Glomerular endothelial cell (primary cell): Measurements from ENCODE around the gene NRIP3. TPM values are rescaled to one million over a fixed set of nuclear protein-coding genes. Genes with fewer than 3 reads are reported as not detected.

Source experiments
- DNase-seq: peaks from one replicate; pipeline ENCODE4 v3.0.0-alpha.2; 2011; ENCODE audit warnings: low read depth, low spot score; ENCODE audit errors: extremely low read depth
- total RNA-seq: library from RNA; depleted of rRNA; stranded (reverse); fragments of >200 nt; gene quantifications from 2 replicates; pipeline ENCODE4 v1.2.3, GENCODE V29; 2015

NRIP3 gene
- total RNA-seq, 1 donor from 2014 or later, result 8.4 TPM

DNA sequence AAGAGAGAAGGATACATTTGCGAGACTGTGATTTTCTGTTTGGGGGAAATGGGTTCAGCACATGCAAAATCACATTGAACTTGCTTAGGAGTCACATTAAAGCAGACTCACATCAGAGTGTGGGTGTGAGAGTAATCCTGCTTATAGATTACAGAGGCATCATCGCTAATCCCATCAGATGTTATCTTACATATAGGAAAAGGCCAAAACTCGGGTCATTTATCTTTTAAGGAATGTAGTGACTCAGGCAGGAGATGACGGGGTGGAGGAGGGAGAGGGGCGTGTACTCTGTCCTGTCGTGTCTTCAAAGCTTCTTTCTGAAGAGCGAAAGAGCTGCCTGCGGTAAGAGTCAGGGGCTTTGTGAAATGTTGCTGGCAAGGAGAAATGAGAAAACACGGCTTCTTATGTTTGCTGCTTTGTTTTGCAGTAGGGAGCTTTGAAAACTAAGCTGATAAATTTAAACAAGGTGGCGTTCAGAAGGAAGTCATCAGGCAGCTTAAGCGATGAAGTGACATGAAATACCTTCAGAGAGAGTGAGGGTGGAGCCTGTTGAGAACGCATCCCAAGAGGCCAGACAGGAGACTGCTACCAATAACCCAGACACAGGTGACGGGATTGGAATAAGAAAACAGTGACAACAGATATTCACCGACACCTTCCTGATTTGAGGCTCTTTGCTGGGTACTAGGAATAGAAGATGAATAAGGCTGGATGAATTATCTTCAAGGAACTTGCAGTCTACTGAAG, 68.9 kb downstream of the NRIP3 start:
- no peak for DNase-seq

DNA sequence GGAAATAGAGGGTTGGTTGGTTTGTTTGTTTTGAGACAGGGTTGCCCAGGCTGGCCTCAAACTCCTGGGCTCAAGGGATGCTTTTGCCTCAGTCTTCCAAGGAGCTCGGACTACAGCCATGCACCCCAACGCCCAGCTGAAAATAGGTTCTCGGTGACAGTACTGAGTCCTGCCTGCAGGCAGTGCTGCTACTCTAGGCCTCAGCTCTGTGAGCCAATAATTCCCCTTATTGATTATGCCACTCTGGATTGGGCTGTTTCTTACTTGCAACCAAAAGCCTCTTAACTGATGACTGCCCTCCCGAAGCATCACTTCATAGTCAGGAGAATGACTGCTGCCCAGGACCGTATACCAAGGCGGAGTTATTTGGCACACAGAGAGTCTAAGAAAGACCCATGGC, 69.9 kb downstream of the NRIP3 start:
- no peak for DNase-seq

DNA sequence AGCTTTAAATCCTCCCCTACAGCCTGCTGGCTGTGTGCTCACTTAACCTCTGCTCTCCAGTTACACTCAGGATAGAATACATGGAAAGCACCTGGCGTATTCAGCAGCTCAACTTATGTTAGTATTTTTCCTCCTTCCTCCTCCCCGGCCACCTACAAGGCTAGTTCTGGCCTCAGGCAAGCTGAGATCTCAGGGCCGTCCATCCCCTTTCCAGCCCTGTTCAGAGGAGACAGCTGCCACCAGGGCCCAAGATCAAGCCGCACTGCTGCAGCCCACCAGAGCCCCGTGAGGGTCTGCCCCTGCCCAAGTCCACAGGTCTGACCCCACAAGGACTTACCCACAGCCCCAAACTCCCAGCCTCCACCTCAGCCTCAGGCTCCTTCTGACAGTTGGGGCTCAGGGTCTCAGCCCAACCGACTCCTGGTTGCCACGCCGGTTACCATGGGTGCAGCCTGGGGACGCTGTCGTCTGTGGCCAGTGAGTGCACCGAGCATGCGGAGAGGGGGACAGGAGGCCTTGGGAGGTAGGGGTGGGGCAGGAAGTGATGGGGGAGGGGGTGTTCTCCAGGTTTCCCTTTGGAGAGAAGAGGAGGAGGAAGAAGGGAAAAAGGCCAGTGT, 71.1 kb downstream of the NRIP3 start, which contains the start of gene C11orf16:
C11orf16 (minus strand) TSS at position 384 of the 617 bp plus-strand sequence. CDS start 639 bp downstream, outside the sequence.
- no peak for DNase-seq

Other genes starting within 250 kb of the NRIP3 start
- gene AKIP1, start 92.8 kb downstream of the NRIP3 start, total RNA-seq, result 49.3 and 54.5 TPM in 2 replicates
- not detected in 2 replicates for gene C11orf16, start 71.1 kb downstream of the NRIP3 start, total RNA-seq
- not detected in 2 replicates for gene ASCL3, start 61.0 kb downstream of the NRIP3 start, total RNA-seq
- 40.3 and 44.5 TPM in 2 replicates for gene TMEM9B, start 39.6 kb downstream of the NRIP3 start, total RNA-seq
- gene SCUBE2, start 87.6 kb upstream of the NRIP3 start, total RNA-seq, result 0.76 and 1.7 TPM in 2 replicates